ENCODE measurements around the gene LAIR1.
"Not testable (repeated sequence)": the region's sequence is repeated elsewhere in the genome, so short reads cannot be mapped to it uniquely, and the experiment has no call there.

GRCh38 chr19:54375181-54375938 lies 10.6 kb upstream of the LAIR1 start:
- TF ChIP-seq CTCF, EZH2, EZH2phosphoT487 (IDR thresholded peaks at IDR 0.05): not testable (repeated sequence)

Data from neural progenitor cell (in vitro differentiated cells).